NT2/D1 (cell line): Measurements from ENCODE around the gene DNAJC11.

Experiments
- DNase-seq: peaks from one replicate; pipeline ENCODE4 v3.0.0-alpha.2; 2011; ENCODE audit warnings: low read depth, low spot score
- H3K27me3 ChIP-seq: 2 replicates; pipeline ENCODE4 v1.6.0; 2011; ENCODE audit warnings: mild to moderate bottlenecking; ENCODE audit not compliant: insufficient read length, insufficient read depth
- H3K36me3 ChIP-seq: 2 replicates; pipeline ENCODE4 v1.6.1; 2011; ENCODE audit warnings: mild to moderate bottlenecking, low read length, mixed read lengths; ENCODE audit not compliant: insufficient read depth, insufficient read length
- H3K4me1 ChIP-seq: 2 replicates; pipeline ENCODE4 v1.5.1; 2011; ENCODE audit not compliant: insufficient read depth, insufficient read length
- H3K4me3 ChIP-seq: 2 replicates; pipeline ENCODE4 v1.5.1; 2011; ENCODE audit warnings: low read depth; ENCODE audit not compliant: insufficient read length
- H3K9ac ChIP-seq: 2 replicates; pipeline ENCODE4 v1.6.0; 2011; ENCODE audit warnings: low read depth; ENCODE audit not compliant: insufficient read length
- H3K9me3 ChIP-seq: 2 replicates; pipeline ENCODE4 v1.5.1; 2011; ENCODE audit warnings: mild to moderate bottlenecking, low read length; ENCODE audit not compliant: insufficient read depth
- SUZ12 ChIP-seq: IDR thresholded peaks from 2 replicates; pipeline ENCODE4 v1.6.1; 2011; ENCODE audit not compliant: insufficient read length, insufficient read depth; ENCODE audit errors: extremely low read depth
- YY1 ChIP-seq: IDR thresholded peaks from 2 replicates; pipeline ENCODE4 v1.6.1; 2011; ENCODE audit not compliant: insufficient read length, insufficient read depth
- ZNF274 ChIP-seq: IDR thresholded peaks from 2 replicates; pipeline ENCODE4 v1.6.1; 2011; ENCODE audit warnings: mild to moderate bottlenecking, low read depth, low read length

Gene DNAJC11

GRCh38 chr1:6685381-6685780 lies 16.2 kb downstream of the DNAJC11 start:
- Histone ChIP-seq H3K36me3 (peaks cover 40% of the 10 kb centered on the region), H3K9ac (no peak overlapping the region), H3K4me3 (no peak overlapping the region), H3K9me3 (no peaks in the 10 kb centered on the region), H3K27me3 (no peaks in the 10 kb centered on the region), H3K4me1 (no peaks in the 10 kb centered on the region)
- TF ChIP-seq YY1 (no peak), SUZ12 (no peak), ZNF274 (no peak)
- no peak for DNase-seq

- Histone ChIP-seq H3K27me3 (no peaks in the 10 kb centered on the region), H3K36me3 (peaks cover 54% of the 10 kb centered on the region), H3K4me1 (no peaks in the 10 kb centered on the region), H3K9me3 (no peaks in the 10 kb centered on the region), H3K4me3 (no peak overlapping the region), H3K9ac (no peak overlapping the region)
- DNase-seq = no peak
- TF ChIP-seq YY1 (no peak), SUZ12 (no peak), ZNF274 (no peak)
These were observed 18.2 kb downstream of the DNAJC11 start for GRCh38 chr1:6683434-6683833.

GRCh38 chr1:6675941-6676340 lies 25.7 kb downstream of the DNAJC11 start:
- H3K9me3 ChIP-seq = no peaks in the 10 kb centered on the region
- TF ChIP-seq ZNF274 (no peak), YY1 (no peak), SUZ12 (no peak)
- H3K4me1 ChIP-seq = no peaks in the 10 kb centered on the region
- no peak overlapping the region for H3K9ac ChIP-seq
- no peak overlapping the region for H3K4me3 ChIP-seq
- DNase-seq = no peak
- H3K36me3 ChIP-seq = peaks cover 72% of the 10 kb centered on the region
- no peaks in the 10 kb centered on the region for H3K27me3 ChIP-seq

- Histone ChIP-seq H3K4me3 (no peak overlapping the region), H3K9me3 (no peaks in the 10 kb centered on the region), H3K9ac (no peak overlapping the region), H3K4me1 (no peaks in the 10 kb centered on the region), H3K27me3 (no peaks in the 10 kb centered on the region), H3K36me3 (peaks cover 61% of the 10 kb centered on the region)
- DNase-seq = no peak
- TF ChIP-seq ZNF274 (no peak), YY1 (no peak), SUZ12 (no peak)
These were observed 26.8 kb downstream of the DNAJC11 start for GRCh38 chr1:6674771-6675170.

GRCh38 chr1:6673816-6674398 lies 27.7 kb downstream of the DNAJC11 start:
- Histone ChIP-seq H3K9me3 (no peaks in the 10 kb centered on the region), H3K36me3 (peaks cover 53% of the 10 kb centered on the region), H3K4me3 (no peak overlapping the region), H3K9ac (no peak overlapping the region), H3K4me1 (no peaks in the 10 kb centered on the region), H3K27me3 (no peaks in the 10 kb centered on the region)
- no peak for TF ChIP-seq SUZ12
- no peak for DNase-seq

- no peak overlapping the region for H3K9ac ChIP-seq
- H3K4me3 ChIP-seq = no peak overlapping the region
- H3K27me3 ChIP-seq = no peaks in the 10 kb centered on the region
- H3K36me3 ChIP-seq = peaks cover 43% of the 10 kb centered on the region
- TF ChIP-seq YY1 (no peak), SUZ12 (no peak), ZNF274 (no peak)
- no peak for DNase-seq
- no peaks in the 10 kb centered on the region for H3K4me1 ChIP-seq
- no peaks in the 10 kb centered on the region for H3K9me3 ChIP-seq
These were observed 29.1 kb downstream of the DNAJC11 start for GRCh38 chr1:6672558-6672957.

GRCh38 chr1:6668503-6668902 lies 33.1 kb downstream of the DNAJC11 start:
- Histone ChIP-seq H3K4me3 (no peak overlapping the region), H3K4me1 (no peaks in the 10 kb centered on the region), H3K9me3 (peaks cover 1% of the 10 kb centered on the region; the same call in 1 of the 2 replicates), H3K9ac (no peak overlapping the region), H3K27me3 (no peaks in the 10 kb centered on the region), H3K36me3 (peaks cover 49% of the 10 kb centered on the region)
- no peak for DNase-seq
- TF ChIP-seq ZNF274 (no peak), SUZ12 (no peak), YY1 (no peak)

- DNase-seq = no peak
- H3K9ac ChIP-seq = no peak overlapping the region
These were observed 34.5 kb downstream of the DNAJC11 start for GRCh38 chr1:6667139-6667538.

More at GRCh38 chr1:6667139-6667538, 34.5 kb downstream of the DNAJC11 start:
- TF ChIP-seq ZNF274 (no peak), YY1 (no peak), SUZ12 (no peak)
- Histone ChIP-seq H3K27me3 (no peaks in the 10 kb centered on the region), H3K36me3 (peaks cover 50% of the 10 kb centered on the region), H3K9me3 (peaks cover 11% of the 10 kb centered on the region; the same call in 1 of the 2 replicates), H3K4me1 (no peaks in the 10 kb centered on the region), H3K4me3 (no peak overlapping the region)
